NCI-H446 treated with DMSO at 0.1 percent for 48 hours (cell line): ENCODE data around the gene ZMYM5.
"Not testable (repeated sequence)": the region's sequence is repeated elsewhere in the genome, so short reads cannot be mapped to it uniquely, and the experiment has no call there.

Source experiments
- DNase-seq: peaks from one replicate; lab custom pipeline; 2025; lab: John Stamatoyannopoulos, UW

The ZMYM5 gene

DNA sequence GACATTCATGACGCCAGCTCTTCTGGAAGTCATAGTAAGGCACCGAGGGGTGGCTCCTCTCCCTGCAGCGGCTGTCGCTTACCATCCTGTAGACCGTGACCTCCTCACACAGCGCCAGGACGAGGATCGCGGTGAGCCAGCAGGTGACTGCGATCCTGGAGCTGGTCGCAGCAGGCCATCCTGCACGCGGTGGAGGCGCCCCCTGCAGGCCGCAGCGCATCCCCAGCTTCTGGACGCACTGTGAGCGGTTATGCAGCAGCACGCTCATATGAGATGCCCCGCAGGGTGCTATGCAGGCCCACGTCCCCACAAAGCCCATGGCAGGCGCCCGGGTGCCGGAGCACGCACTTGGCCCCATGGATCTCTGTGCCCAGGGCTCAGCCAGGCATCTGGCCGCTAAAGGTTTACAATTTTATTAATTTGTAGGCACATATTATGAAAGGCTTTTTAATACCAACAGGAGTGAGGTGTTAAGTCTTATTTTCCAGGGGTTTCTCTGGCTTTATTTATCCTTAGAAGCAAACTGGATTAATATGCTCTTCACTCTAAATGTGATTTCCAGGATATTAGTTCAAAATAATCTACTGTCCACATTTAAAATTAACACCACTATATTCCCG lies 45.1 kb downstream of the ZMYM5 start:
- DNase-seq, result no peak

DNA sequence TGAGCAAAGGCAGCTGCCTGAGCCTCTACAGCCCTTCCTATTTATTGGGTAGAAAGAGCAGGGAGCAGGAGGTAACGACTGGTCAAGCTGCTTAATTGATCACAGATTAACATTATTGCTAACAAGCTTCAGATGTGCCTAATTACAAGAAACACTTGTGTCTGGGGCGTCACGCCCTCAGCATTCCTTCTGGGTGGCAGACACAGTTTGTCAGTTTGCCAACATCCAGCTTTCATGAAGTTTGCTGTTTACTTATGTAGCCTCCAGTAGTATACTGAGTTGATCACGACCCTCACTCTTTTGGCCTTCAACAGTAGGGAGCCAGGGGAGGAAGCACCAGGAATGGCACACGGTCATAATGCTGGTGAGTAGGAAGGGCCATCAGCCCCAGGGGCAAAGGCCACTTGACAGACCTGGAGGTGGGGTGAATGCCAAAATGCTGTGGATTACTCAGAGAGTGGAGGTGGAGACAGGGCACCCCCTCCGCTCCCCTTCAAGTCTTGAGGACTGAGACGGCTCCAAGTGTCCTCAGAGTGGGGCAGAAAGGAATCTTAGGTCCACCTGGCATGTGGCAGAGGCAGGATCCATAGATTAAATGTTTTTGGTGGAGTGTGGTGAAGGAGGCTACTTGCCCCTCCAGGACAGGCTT lies 45.8 kb downstream of the ZMYM5 start:
- no peak for DNase-seq

DNA sequence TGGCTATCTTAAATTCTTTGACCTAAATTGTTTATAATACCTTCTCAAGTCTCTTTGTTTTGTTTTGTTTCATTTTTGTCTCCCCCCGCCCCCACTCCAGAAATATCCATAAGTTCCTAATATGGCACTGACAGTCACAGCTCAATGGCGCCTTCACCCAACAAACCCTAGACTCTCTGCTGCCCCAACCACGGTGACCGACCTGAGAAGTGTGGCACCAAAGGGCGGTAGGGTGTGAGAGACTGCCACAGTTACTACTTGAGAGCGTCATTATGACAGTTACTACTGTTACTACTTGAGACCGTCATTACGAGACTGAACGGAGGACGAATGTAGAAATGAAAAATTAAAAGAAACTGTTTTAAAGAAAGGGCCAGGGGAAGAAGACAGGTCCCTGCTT lies 46.3 kb downstream of the ZMYM5 start:
- DNase-seq, result no peak

DNA sequence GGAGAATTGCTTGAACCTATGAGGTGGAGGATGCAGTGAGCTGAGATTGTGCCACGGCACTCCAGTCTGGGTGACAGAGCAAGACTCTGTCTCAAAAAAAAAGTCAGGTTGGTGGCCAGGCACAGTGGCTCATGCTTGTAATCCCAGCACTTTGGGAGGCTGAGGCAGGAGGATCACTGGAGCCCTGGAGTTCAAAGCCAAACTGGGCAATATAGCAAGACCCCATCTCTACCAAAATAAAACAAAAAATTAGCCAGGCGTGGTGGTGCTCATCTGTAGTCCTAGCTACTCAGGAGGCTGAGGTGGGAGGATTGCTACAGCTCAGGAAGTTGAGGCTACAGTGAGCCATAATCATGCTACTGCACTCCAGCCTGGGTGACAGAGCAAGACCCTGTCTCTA lies 47.6 kb downstream of the ZMYM5 start:
- DNase-seq, result not testable (repeated sequence)

DNA sequence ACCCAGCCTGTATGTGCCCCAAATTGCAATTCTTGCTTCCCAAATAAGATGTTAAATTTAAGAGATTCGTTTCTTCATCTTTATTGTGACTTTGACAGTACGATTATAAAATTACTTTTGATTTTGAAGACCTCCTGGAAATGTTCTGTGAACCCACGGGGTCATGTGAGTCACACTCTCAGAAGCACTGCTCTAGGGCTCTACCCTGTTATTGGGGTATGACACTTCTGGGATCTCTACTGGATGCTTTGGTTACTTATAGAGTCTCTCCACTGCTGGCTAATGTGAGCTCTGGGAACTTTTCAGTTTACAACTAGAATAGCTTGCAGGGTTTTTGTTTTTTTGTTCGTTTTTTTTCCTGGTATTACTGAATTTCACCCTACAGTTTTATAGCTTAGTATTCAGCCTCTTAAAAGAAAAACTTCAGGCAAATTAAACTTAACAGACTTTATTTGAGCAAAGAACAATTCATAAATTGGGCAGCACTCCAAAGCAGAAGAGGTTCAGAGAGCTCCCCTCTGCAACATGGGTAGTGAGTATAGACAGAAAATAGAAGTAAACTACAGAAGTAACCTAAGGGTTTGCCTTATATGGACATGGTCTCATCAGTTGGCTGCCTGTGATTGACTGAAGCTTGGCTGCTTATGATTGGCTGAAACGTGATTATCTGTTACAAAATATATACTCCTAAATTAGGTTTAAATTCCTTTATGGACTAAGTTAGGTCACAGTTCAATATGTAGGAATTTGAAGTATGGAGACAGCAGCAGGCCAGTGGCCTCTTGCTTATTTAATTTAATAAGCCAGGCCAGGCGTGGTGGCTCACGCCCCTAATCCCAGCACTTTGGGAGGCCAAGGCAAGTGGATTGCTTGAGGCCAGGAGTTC lies 52.2 kb downstream of the ZMYM5 start:
- no peak for DNase-seq

DNA sequence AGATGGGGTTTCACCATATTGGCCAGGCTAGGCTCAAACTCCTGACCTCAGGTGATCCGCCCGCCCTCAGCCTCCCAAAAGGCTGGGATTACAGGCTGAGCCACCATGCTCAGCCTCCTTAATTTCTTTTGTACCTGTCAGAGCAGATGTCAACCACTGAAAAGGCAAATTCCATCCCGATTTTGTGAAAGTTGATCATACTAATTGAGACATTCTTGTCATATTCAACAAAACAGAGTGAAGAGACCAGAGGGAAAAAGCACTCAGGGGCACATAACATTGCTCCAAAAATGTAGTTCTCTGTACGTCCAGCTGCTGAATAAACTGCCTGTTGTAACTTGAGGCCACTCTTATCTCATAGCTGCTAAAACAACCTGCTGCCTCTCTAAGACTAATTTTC lies 53.3 kb downstream of the ZMYM5 start:
- DNase-seq, result no peak

DNA sequence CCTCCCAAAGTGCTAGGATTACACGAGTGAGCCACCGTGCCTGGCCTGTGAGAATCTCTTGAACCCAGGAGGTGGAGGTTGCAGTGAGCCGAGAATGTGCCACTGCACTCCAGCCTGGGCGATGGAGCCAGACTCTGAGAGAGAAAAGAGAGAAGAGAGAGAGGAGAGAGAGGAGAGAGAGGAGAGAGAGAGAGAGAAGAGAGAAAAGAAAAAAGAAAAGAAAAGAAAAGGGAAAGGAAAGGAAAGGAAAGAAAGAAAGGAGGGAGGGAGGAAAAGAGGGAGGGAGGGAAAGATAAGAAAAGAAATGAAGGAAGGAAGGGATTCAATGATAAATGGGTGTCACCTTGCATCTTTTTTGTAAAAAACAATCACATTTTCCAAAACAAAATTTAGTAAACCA lies 57.7 kb downstream of the ZMYM5 start:
- no peak for DNase-seq

DNA sequence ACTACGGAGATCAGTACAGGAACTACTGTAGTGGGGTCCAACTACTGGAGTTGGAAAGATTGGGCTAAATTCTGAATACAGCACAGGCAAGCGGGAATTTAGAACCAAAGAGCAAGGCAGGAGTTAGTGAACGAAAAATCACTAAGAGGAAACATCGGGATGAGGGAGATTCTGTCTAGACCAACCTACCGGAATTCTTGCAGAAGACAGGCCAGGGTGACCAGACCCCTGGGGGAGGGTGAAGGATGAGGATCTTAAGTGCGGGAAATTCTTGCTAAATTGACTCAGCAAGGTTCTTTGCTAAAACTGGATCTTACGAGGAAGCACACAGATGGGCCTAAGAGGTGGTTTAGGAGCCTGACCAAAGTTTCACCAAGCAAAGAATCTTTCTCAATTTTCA lies 67.5 kb downstream of the ZMYM5 start:
- no peak for DNase-seq

DNA sequence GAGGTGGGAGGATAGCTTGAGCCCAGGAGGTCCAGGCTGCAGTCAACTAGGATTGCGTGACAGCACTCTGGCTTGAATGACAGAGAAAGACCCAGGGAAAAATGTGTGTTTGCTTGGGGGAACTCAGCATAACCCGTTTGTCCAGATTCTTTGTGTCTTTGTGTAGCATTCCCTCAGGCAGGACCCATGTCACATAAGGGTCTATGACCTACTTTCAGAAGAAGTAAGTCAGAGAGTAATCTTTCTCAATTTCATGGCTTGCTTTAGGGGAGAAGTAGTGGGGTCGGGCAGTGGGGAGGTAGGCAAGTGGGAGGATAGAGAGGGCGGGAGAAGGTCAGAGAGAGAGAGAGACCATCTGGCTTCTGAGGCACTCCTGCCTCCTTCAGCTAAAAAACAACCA lies 68.8 kb downstream of the ZMYM5 start:
- DNase-seq, result no peak

DNA sequence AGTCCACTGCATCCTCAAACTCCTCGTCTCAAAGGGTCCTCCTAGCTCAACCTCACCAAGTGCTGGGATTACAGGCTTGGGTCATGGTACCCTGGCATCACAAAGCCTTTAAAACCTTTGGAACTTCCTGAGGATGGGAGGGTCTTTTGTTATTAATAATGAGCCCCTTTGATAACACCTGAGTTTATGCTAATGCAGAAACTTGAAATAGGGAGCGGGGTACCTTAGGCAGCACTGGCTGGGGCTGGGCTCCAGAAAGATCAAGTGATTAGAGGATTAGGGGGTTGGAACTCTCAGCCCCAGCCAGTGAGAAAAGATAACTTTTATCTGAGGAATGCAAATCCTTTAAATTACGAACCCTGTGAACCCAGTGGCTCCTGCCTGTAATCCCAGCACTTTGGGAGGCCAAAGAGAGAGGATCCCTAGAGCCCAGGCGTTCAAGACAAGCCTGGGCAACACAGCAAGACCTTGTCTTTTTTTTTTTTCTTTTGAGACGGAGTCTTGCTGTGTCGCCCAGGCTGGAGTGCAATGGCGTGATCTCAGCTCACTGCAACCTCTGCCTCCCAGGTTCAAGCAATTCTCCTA lies 71.4 kb downstream of the ZMYM5 start:
- no peak for DNase-seq

DNA sequence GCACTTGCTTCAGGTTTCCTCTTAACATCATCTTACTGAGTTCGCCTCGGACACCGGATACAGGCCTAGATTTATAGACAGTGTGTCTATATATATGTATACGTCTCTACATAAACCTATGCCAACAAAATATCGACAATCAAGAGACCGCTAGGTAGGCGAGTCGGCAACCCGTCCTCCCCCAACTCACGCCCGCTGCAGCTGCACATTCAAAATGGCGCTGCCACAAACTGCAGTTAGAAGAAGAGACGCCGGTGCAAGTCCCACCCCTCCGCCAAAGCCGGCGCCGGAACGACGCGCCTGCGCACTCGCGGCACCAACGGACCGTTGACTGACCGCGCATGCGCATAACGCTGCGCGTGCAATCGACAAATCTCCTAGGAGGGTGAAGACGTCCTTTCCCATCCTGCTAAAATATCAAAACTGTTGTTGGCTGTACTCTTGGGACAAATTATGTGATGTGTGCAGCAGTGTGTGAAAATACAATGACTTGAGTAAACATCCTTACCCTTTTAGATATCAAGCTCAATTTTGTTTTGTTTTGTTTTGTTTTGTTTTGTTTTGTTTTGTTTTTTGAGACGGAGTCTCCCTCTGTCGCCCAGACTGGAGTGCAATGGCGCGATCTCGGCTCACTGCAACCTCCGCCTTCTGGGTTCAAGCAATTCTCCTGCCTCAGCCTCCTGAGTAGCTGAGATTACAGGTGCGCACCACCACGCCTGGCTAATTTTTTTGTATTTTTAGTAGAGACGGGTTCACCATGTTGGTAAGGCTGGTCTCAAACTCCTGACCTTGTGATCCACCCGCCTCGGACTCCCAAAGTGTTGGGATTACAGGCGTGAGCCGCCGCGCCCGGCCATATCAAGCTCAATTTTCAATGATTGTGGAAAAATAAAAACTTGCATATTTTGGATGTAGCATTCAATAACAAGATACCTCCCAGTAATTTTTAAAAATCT lies 80.4 kb downstream of the ZMYM5 start, which contains the start of gene PSPC1:
Gene PSPC1 (minus strand): TSS at position 219 of the 956 bp plus-strand sequence. CDS start 188 bp downstream, at position 31.
- peak; percentile 92 for DNase-seq

DNA sequence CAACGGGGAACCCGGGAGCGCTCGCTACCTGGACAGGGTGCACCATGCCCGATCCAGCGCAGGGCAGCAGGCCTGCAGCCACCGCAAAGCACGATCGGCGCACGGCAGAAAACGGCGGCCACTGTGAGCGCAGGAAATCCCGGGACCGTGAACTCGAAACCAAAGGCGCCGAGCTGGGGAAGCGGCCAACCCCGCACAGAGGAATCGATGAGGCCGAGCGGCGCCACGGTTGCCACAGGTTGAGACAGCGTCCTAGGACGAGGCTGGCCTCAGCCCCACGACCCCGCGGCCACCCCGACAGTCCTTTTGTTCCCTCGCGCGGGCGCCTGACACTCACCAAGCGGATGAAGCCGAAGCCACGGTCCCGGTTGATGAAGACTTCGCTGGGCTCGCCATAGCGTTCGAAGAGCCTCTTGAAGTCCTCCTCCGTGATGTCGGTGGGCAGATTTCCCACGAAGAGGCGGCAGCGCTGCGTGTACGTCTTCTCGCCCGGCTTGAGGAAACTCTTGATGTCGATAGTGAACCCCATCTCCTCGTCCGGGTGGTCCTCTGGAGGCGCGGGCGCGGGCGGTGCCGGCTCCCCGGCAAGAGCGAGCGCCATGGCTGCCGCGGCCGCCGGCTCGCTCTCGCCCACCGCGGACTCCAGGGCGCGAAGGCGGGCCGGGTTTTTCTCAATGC lies 81.3 kb downstream of the ZMYM5 start:
- no peak for DNase-seq

DNA sequence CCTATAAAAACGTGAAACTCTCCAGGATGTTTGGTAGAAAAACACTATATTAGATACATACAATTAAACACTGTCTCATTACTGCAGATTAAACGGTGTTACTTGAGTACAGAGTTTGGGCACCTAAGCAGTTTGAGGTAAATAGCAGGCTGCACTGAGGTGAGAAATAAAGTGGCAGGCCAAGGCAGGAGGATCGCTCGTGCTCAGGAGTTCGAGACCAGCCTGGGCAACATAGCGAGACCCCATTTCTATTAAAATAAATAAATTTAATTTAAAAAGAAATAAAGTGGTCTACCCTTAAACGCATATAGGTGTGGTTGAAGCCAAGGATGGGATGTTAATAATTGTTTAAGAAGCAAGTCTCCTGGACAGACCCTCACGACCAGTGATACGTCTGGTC lies 81.9 kb downstream of the ZMYM5 start:
- no peak for DNase-seq

DNA sequence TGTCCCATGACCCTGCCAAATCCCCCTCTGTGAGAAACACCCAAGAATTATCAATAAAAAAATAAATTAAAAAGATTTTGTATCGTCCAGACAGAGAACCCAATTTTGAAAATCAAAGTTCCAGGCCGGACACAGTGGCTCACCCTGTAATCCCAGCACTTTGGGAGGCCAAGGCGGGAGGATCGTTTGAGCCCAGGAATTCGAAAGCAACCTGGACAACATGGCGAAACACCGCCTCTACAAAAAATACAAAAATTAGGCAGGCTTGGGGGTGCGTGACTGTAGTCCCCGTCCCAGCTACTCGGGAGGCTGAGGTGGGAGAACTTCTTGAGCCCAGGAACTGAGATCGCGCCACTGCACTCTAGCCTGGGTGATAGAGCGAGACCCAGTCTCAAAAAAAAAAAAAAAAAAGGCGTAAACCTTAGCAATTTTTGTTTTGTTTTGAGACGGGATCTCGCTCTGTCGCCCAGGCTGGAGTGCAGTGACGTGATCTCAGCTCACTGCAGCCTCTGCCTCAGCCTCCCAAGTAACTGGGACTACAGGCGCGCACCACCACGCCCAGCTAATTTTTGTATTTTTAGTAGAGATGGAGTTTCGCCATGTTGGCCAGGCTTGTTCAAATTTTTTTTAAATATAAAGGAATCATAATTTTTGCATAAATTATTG lies 82.6 kb downstream of the ZMYM5 start:
- not testable (repeated sequence) for DNase-seq
